ENCODE results near the gene HYDIN.
"Not testable (repeated sequence)": the region's sequence is repeated elsewhere in the genome, so short reads cannot be mapped to it uniquely, and the experiment has no call there.

Gene HYDIN

DNA sequence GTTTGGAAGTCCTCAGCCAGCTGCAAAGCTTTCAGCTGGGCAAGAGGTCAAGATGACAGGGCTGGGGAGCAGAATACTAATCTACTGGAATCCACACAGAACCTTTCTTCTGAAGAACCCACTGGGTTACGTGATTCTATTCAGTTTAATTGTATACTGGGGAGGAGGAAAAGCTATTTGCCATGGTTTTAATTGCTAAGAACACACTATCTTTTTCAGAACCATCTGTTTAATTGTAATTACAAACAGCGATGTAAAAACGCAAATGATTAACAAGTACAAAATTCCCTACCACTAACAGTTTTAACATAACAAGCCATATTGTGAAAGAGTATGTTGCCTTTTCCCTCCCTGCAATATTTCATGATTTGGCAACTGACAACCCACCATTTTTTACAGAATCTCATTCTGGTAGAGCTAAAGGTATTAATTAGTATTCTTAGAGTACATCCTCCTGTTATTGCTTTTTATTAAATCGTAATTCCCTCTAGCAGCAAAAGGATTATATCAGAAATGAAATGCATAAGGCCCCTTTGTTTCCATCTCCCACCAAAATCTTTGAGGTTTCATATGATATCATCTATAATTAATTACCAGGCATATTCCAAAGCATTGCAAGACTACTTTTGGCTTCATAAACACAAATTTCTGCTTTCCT lies 12.1 kb downstream of the HYDIN start:
- no peak for DNase-seq

DNA sequence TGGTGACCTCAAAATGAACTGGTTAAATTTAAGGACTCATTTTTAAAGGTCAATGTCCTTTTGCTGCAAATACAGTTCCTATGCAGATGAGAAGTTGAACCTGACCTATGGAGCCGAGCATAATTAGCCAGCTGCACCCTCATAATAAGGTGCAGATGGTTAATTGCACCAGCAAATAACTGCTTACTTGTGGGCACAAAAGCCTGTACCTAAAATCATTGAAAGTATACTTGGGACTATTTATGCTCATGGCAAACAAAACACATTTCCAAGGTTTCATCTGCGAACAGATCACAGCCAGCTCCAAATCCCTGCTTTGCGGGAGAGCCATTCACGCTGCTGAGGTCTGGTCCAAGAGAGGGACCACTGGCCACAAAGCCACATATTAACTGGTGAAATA lies 13.0 kb downstream of the HYDIN start:
- DNase-seq: no peak

DNA sequence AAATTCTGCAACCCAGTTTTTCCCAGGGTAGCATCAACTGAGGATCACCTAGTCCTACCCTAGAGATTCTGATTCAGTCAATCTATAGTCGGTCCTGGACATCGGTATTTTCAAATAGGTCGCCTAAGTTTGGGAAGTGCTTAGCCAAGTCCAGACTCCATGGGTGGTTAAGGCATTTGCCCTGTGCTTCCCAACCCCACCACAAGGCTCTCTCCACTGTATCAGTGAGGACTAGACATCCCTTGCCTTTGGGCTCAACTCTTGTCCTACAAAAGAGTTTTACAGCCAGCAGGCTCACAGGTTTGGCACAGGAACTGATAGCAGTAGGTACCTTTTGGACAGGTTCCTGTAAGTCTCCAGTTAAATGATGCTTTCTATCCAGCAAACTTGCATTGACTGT lies 13.8 kb downstream of the HYDIN start:
- DNase-seq: no peak

DNA sequence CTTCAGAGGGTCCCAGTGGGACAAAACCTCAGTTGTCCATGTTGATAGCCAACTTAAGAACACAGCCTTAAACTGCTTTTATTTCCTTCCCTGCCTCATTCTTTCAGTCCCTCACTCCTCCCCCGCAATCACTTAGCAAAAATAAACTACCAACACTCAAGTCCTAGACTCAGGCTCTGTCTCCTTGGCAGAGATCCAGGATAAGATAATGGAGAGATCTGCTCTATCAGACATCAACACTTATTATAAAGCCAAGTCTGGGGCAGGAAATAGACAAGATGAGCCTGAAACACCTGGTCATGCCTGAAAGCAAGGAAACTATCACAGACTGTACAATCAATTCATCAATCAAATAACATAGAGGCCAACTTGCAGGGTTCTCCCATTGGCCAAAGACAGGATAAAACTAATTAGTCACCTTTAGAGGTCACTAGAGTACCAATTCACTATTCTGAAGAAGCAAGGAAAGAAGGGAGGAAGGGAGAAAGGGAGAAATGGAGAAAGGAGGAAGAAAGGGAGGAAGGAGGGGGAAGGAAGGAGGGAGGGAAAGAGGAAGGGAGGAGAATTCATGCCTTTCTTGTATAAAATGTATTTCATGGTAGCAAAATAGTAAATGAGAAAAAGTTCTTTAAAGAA lies 15.7 kb downstream of the HYDIN start:
- DNase-seq: no peak

DNA sequence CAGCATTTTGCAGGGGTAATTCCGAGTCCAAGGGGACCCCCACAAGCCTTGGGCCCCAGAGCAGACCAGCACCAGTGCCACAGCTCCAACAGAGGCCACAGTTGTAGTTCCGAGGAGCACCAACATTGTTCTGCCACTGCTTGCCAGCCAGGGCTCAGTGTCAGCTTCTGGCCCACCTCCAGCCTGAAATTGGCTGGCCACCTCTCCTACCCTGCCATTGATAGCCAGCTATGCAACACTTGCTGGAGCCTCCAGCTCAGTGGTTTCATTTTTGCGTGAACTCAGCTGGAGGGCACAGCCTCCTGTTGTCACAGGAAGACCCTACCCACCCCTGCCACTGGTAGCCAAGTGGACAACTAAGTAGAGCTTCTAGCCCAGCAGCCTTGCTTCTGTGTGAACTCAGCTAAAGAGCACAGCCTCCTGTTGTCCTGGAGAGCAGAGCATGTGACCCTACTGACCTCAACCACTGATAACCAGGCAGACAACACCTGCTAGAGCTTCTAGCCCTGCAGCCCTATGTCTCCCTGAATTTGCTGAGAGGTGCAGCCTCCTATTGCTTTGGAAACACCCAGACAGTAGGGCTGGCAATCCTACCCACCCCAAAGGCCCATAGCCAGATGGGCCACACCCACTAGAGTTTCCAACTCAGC lies 24.9 kb downstream of the HYDIN start:
- DNase-seq: no peak

DNA sequence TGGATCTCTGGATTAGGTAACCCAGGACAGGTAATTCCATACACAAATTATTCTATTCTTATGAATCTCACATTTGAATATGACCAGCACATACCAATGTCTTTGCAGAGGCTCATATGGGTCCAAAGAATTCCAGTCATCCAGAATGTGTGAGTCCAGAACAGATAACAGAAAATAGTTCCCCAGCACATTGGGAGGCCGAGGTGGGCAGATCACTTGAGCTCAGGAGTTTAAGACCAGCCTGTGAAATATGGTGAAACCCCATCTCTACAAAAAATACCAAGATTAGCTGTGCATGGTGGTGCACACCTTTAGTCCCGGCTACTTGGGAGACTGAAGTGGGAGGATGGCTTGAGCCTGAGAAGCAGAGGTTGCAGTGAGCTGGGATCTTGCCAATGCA lies 26.9 kb downstream of the HYDIN start:
- DNase-seq: no peak

DNA sequence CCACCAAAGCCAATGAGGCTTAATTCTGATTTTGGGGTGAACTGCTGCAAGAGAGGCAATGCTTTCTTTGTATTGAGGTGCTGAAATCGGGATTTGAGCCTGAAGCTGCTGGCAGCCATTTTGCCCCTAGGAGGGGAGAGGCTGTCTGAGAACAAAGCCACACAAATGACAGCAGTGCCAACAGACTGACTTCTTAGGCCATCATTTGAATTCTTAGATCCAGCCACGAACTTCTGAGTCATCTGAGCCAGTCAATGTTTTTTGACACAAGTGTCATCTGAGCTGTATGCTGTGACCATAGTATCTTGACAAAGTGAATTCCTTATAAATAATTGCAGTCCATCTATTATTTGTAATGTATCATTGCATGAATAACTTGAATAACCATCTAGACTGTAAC lies 29.0 kb downstream of the HYDIN start:
- DNase-seq: no peak

DNA sequence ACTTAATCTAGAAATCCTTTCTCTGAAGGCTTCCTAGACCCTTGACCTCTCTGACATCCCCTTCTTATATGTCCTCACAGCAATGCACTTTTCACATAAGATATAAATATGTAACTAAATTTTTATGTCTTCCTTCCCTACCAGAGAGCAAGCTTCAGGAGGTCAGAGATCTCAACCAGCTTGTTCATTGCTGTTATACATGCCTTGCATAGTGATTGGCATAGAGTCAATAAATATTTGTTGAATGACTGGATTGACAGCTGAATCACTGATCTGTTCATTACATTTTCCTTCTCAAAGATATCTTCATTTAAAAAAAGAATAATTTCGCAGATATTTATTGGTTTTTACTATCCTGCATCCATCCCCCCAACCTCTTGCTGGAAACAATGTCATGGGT lies 29.5 kb downstream of the HYDIN start:
- no peak for DNase-seq

DNA sequence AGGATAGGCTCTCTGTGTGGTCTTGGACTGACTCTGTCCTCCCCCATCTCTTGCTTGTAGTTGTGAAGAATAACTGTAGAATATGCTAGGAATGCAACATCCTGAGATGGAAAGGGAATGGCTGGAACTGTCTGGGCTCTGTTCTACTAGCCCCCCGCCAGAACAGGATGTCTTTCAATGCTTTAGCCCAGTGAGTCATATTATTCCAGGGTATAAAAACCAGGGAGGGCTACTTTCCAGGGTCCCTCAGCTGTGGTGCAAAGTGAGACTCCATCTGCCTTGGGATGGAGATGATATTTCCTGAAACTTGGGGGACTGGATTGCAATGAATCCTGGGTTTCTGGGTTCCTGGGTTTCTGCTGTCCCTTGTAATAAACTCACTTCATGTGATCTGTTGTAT lies 32.1 kb downstream of the HYDIN start:
- DNase-seq: no peak

DNA sequence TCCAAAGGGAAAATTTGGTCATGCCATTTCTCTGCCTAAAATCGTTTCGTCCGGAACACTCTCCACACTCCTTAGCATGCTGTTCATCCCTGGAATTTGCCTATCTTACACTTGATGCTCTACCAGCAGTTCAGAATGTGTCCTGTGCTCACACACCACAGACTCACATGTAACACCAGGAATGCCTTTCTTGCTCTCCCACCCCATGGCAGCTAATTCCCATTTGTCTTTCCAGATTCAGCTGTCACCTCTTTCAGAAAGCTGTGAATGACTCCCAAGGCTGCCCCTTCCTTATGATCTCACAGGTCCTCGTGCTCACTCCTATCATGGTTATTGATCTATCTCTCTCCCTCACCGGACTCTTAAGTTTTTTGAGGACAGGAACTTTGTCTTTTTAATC lies 38.1 kb downstream of the HYDIN start:
- DNase-seq: no peak

DNA sequence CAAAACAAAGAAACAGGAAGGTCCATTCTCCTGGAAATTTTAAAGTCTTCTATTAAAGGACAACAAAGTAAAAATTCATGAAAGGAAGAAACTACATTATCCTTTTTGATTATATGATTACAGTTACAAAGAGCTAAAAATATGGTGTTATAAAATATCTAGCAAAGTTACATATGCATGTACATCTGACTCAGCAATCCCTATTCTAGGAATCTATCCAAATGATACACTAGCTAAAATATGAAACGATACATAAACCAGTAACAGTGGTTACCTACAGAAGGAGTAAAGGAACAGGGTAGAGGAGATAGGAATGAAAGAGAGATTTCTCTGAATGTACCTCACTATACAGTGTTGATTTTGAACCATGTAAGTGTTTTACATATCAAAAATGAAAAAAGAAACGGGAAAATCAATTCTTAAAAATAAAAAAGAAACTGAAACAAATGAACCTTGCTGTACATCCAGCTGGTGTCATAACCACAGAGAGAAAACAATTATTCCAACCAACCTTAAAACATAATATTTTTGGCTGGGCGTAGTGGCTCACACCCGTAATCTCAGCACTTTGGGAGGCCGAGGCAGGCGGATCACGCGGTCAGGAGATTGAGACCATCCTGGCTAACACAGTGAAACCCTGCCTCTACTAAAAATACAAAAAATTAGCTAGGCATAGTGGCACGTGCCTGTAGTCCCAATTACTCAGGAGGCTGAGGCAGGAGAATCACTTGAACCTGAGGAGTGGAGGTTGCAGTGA lies 41.4 kb downstream of the HYDIN start:
- DNase-seq: no peak

DNA sequence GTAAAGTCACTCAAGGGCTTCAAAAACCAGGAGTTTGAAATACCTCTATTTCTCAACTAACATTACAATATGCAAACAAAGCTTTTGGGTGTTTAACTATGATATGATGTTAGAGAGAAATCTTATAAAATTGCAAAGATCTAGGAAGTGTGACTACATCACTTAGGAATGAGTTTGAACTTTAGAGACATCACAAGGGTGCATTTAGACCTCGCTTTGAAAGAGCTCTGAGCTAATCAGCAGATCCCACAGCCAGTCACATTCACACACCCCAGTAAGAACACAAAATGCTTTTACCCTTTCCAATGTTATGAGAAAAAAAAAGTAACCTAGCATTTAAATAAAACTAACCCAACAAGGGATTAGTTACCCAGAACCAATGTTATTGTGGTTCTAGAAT lies 45.2 kb downstream of the HYDIN start:
- DNase-seq: no peak

DNA sequence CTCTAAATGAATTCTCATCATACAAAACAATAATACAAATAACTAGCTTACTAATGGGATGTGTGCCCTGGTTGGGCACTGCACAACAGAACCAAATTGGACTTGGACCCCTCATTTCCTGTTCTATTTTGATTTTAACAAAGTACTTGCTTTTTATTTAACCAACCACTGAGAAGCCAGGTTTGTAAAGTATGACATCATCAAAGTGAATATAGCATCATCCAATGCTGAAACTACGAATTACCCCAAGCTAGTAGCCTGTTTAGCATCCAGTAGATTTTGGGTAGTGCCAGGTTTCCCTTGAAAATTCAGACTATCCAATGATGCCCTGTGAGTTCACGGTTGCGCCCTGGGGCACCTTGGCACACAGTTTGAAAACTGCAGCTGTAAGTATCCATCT lies 51.0 kb downstream of the HYDIN start:
- DNase-seq: no peak

DNA sequence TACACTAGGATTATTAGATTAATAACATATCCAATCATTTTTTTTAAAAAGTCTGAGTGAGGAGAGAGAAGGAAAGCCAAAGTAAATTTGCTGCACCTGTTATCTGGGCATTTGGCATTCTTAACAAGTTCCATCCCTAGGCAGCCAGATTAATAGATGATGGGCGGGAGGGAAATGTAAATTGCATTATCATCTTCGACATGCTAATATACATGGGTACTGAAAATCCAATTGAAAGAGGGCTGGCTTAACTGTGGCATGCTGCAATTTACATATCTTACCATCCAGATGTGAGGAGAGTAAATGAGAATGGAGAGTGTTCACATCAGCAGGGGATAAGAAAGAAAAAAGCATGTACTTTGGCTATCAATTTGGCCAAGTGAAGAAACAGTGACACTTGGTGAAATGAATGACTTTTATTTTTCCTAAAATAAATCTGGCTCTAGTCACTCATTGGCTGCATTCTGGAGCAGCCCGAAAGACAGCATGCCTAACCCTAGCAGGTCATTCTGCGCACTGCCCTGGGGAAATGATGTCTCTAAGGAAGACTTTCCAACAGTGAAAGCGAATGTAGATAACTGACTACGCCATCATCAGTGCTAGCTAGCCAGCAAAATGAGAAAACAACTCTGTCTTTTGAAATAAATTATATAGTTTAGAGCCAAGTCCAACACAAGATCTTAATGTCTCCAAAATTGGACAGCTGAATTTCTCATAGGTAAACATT lies 57.9 kb downstream of the HYDIN start:
- DNase-seq: no peak

DNA sequence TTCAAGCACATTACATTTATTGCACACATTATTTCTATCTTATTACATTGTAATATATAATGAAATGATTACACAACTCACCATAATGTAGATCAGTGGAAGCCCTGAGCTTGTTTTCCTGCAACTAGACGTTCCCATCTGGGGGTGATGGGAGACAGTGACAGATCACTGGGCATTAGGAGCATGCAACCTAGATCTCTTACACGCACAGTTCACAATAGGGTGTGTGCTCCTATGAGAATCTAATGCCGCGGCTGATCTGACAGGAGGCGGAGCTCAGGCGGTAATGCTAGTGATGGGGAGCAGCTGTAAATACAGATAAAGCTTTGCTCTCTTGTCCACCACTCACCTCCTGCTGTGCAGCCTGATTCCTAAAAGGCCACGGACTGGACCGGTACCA lies 69.5 kb downstream of the HYDIN start:
- DNase-seq: not testable (repeated sequence)

DNA sequence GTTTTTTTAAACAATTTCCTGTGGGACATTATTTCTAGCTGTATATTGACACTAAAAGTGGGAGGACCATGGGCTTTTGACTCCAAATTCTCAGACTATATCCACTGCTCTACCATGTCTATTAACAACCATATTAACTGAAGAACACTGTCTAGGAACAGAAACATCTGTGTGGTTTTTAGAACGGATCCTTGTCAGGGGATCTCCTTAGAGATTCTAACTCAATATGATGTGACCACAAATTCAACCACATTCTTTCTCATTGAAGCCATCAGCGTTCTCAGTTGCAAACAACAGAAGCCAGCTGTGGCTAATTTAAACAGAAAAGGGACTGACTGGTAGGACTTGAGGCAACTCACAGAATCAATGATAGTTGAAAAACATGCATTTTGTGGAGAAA lies 73.2 kb downstream of the HYDIN start:
- DNase-seq: not testable (repeated sequence)

DNA sequence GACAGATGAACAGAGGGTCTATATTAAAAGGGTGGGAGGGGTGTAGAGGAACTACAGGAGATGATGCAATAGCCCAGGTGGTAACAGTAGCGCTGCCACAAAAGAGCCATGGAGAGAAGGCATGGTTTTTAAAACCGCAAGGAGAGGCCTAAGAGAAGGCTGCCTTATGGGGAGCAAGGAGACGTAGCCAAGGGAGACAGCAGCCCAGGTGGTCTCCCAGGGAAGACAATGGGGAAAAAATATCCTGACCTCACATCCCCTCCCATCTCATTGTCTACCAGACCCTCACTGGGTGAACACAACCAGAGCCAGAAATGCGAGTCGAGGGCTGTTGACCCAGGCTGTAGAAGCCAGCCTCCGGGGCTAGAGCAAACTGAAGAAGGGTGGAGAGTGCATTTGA lies 77.2 kb downstream of the HYDIN start:
- DNase-seq: not testable (repeated sequence)

DNA sequence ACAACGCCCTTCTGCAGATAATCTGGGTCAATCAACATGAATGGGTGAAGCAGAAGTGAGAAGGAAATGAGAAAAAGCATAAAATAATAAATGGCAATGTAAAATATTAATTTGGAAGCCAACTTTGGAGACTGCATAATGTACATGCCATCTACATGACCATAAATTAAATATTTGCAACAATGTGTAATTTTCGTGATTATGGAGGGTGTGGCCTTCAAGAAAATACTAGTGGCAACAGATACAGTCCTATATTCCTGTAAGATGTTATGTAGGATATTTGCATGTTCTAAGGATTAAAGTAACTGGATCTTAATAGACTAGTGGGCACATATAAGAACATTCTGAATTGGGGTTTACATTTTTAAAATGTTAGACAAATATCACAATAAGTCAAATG lies 78.9 kb downstream of the HYDIN start:
- DNase-seq: not testable (repeated sequence)

DNA sequence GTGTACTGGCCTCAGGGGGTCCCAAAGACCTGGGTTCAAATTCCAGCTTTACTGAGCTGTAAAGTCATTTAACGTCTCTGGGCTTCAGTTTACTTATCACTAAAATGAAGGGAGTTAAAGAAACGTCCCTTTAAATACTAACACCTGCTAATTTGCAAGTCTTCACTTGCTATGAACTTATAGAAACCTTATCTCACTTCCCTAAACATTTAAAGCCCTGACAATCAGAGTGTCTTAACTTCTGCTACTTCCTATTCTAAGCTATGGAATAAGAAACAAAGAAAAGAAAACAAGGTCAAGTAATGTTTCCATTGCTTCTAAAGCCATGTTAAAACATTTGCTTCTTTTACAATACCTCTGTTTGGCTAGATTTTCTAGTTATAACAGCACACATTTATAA lies 87.3 kb downstream of the HYDIN start:
- DNase-seq: not testable (repeated sequence)

DNA sequence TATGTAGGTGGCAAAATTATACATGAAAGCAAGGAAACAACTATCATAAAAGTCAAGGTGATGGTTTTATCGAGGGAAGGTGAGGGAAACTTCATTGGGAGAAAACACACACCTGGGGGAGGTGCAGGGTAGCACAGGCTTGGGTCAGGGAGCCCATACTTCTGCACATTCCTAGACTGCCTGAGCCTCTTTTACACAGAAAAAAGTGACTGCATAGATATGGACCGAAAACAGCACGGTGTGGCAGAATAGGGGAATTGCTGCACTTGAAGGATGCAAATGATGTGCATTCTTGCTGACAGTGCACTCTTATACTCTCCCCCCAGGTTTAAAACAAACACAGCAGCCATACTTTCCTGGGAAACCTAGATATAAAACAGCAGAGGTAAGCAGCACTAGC lies 120.0 kb downstream of the HYDIN start:
- not testable (repeated sequence) for DNase-seq

DNA sequence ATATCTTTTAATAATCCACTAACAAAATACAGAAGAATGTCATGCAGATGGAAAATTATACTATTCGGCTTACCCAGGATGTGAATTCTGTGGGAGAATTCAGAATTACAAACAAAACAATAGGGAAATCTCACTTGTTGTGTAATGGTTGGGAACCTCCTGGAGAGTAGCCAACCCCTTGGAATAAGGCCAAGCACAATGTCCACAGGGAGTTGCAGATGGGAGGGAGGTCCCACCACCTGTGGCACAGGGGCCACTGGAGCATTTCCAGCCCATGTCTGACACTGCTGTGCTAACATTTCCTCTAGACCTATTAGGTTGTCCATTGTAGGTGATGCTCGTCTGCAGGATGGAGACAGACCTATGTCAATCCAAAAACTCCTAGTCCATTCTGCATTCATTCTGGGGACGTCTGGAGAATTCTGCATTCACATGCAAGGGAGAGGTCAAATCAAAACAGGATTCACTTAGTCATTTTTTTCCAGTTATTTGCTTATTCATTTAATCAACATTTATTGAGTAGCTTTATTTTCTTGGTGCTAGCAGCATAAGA lies 120.8 kb downstream of the HYDIN start:
- not testable (repeated sequence) for DNase-seq

DNA sequence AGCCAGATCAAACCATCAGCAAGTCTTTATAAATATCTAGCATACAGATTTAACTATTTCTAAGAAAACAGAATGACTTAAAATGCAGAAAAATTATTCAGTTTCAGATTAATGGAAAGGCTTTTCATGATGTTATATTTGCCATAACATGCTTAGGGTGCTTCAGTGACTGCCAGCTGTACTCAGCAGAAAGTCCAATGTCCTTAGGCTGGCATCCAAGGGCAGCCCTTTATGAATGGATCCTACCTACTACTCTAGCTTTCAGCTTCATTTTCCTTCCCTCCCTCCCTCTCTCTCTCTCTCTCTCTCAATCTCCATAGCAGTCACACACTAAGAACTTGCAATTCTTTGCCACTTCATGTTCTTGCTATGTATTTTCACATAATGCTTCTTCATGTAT lies 124.6 kb downstream of the HYDIN start:
- not testable (repeated sequence) for DNase-seq

DNA sequence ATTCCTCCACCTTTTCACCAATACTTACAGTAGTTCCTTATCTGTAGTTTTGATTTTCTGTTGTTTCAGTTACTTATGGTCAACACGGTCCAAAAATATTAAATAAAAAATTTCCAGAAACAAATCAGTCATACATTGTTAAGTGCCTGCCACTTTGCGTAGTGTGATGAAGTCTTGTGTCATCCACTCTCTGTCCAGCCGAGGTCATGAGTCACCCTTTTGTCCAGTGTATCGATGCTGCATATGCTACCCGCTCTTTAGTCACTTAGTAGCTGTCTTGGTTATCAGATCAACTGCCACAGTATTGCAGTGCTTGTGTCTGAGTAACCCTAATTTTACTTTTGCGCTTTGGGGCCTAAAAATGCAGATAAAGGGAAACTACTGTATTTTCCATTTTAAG lies 146.9 kb downstream of the HYDIN start:
- not testable (repeated sequence) for DNase-seq

All from stimulated activated CD4-positive, alpha-beta T cell treated with anti-CD3 and anti-CD28 coated beads, Interleukin-2, amount 100 ng/mL, for 48 hours (primary cell).